Fibroblast of peridontal ligament (primary cell): ENCODE results near the gene APOOL.

Experiments
- DNase-seq: peaks from one replicate; pipeline ENCODE4 v3.0.0-alpha.2; 2010; ENCODE audit errors: extremely low read depth

APOOL gene

GRCh38 chrX:85084770-85085393 is 81.2 kb downstream of the APOOL start:
- peak; percentile 44 for DNase-seq

- DNase-seq = no peak
Measured at GRCh38 chrX:85089321-85089840, 85.7 kb downstream of the APOOL start.

GRCh38 chrX:85107407-85107806 is 103.7 kb downstream of the APOOL start:
- DNase-seq = no peak

- no peak for DNase-seq
Measured at GRCh38 chrX:85108165-85108564, 104.5 kb downstream of the APOOL start.

GRCh38 chrX:85109235-85109634 is 105.6 kb downstream of the APOOL start:
- no peak for DNase-seq

GRCh38 chrX:85111347-85111746 is 107.7 kb downstream of the APOOL start:
- DNase-seq = peak; percentile 13

GRCh38 chrX:85112293-85112692 is 108.6 kb downstream of the APOOL start:
- no peak for DNase-seq

GRCh38 chrX:85113746-85114145 is 110.1 kb downstream of the APOOL start:
- no peak for DNase-seq

- no peak for DNase-seq
Measured at GRCh38 chrX:85114171-85114570, 110.5 kb downstream of the APOOL start.

- no peak for DNase-seq
Measured at GRCh38 chrX:85114776-85115175, 111.1 kb downstream of the APOOL start.

- no peak for DNase-seq
Measured at GRCh38 chrX:85115252-85115651, 111.6 kb downstream of the APOOL start.

- DNase-seq = no peak
Measured at GRCh38 chrX:85136409-85136808, 132.7 kb downstream of the APOOL start.

- no peak for DNase-seq
Measured at GRCh38 chrX:85139422-85139821, 135.7 kb downstream of the APOOL start.

GRCh38 chrX:85140964-85141363 is 137.3 kb downstream of the APOOL start:
- DNase-seq = no peak
